Omental fat pad (tissue), 4 donors: ENCODE results near the gene MUC20. TPM values are rescaled to one million over a fixed set of nuclear protein-coding genes. Genes with fewer than 3 reads are reported as not detected.
"Not testable (repeated sequence)": the region's sequence is repeated elsewhere in the genome, so short reads cannot be mapped to it uniquely, and the experiment has no call there.

ENCODE experiments used
- ATAC-seq: fragments of 150-250 bp; one replicate; pipeline ENCODE4 v1.9.1; 2016; ENCODE audit warnings: mild to moderate bottlenecking, moderate library complexity; ENCODE audit not compliant: low FRiP score
- DNase-seq: peaks from one replicate; pipeline ENCODE4 v3.0.0-alpha.2; 2019; ENCODE audit warnings: low spot score
- CTCF ChIP-seq, 3 donors: fragments of 450-650 bp; IDR thresholded peaks; one replicate each; pipeline ENCODE4 v1.5.1; 2016 to 2017; ENCODE audit warnings: antibody characterized with exemption in 3 of 3, mild to moderate bottlenecking in 3 of 3, moderate library complexity in 2 of 3
- total RNA-seq, 4 donors: library from RNA; depleted of rRNA; stranded (reverse); fragments of >200 nt; gene quantifications; one replicate each; pipeline ENCODE4 v1.1.0, GENCODE V29; 2016

MUC20 gene
- total RNA-seq, 4 donors from 2014 or later = 1.3 to 8.7 (median 6.2) TPM

- ATAC-seq = no peak
- DNase-seq = no peak
- no peak for TF ChIP-seq CTCF (IDR thresholded peaks at IDR 0.05)
Measured at GRCh38 chr3:195709676-195710085, 11.1 kb upstream of the MUC20 start.

DNA sequence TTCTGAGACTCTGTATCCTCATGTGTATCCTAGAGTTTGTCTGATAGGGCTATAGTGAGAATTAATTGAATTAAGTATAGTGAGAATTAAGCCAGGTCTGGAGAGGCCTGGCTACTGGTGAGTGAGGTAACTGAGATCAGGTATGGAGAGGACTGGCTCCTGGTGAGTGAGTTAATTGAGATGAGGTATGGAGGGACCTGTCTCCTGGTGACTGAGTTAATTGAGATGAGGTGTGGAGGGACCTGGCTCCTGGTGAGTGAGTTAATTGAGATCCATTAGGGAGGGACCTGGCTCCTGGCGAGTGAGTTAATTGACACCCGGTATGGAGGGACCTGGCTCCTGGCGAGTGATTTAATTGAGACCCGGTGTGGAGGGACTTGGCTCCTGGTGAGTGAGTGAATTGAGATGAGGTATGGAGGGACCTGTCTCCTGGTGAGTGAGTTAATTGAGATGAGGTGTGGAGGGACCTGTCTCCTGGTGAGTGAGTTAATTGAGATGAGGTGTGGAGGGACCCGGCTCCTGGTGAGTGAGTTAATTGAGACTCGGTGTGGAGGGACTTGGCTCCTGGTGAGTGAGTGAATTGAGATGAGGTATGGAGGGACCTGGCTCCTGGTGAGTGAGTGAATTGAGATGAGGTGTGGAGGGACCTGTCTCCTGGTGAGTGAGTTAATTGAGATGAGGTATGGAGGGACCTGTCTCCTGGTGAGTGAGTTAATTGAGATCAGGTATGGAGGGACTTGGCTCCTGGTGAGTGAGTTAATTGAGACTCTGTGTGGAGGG lies 10.5 kb upstream of the MUC20 start:
- ATAC-seq, DNase-seq: not testable (repeated sequence)

- ATAC-seq, DNase-seq: not testable (repeated sequence)
Measured at GRCh38 chr3:195711091-195711812, 9.5 kb upstream of the MUC20 start.

DNA sequence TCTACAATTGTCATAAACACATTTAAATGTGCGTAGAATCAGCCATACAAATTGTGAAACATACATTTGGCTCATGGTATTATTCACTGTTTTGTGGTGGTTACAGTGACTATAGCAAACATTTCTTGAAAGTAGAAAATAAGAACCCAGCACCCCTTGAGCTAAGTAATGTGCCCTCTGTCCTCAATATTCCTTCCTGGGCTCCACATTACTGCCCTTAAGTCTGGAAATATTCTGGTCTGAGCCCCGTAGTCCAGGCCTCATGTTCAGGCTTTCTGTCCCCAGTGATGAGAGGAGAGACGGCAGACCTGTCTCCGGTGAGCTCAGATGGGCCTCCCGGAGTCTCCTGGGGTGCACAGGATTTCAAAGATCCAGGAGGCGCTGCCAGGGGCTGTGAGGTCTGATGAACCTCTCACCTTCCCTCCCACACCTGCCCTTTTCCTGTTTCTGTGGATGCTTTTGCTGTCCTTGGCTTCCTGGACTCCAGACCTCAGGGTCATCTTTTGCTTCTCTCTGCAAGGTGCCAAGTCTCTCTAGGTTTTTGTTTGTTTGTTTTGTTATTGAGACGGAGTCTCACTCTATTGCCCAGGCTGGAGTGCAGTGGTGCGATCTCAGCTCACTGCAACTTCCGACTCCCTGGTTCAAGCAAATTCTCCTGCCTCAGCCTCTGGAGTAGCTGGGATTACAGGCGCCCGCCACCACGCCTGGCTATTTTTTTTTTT lies 8.8 kb upstream of the MUC20 start:
- ATAC-seq (no peak), DNase-seq (no peak)
- TF ChIP-seq CTCF (IDR thresholded peaks at IDR 0.05) = no peak

DNA sequence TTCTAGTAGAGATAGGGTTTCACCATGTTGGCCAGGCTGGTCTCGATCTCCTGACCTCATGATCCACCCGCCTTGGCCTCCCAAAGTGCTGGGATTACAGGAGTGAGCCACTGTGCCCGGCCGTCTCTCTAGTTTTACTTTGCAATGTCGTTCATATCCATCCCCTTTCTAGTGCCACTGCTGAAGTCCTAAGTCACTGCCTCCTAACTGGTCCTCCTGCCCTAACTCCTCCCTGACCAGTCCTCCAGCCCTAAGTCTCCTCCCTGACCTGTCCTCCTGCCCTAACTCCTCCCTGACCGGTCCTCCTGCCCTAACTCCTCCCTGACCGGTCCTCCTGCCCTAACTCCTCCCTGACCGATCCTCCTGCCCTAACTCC lies 8.3 kb upstream of the MUC20 start:
- not testable (repeated sequence) for DNase-seq, ATAC-seq

- not testable (repeated sequence) for ATAC-seq, DNase-seq
Measured at GRCh38 chr3:195713150-195713549, 7.6 kb upstream of the MUC20 start.

DNA sequence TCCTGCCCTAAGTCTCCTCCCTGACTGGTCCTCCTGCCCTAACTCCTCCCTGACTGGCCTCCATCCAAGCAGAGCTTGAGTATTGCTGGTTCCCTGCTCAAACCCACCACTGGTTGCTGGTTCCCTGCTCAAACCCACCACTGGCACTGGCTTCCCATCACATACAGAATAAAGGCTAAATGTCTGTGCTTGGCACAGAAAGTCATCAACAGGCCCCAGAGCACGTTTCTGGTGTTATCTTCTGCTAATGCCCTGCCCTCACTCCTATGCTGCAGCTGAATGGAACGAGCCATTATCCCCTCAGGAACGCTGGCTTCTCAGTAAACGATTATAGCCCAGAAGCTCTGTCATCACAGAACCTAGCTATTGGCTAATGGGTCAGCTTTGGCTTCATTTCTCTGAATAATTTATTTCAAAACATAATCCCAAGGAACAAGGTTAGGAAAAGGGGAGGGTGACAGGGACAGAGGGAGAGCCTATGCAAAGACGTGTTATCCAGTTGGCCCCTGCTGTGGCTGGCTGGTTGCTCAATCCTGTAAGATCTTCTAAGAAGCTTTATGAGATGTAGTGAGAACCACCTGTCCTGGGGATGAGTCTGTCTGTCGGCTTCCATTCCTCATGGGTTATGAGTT lies 6.3 kb upstream of the MUC20 start:
- ATAC-seq = peak; percentile 33
- TF ChIP-seq CTCF (IDR thresholded peaks at IDR 0.05) = no peak
- DNase-seq = no peak

DNA sequence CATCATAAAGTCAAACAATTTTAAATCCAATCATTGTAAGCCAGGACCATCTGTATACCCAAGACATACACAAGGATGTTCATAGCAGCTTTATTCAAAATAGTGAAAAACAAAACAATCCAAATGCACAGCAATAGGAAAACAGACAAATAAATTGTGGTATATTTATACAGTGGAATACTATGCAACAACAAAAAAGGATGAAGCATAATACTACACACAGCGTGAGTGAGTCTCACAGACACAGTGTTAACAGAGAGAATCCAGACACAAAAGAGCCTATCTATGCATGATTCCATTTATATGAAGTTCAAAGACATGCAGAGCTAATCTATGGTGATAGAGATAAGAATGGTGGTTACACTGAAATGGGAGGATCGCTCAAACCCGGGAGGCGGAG lies 5.6 kb upstream of the MUC20 start:
- no peak for DNase-seq
- ATAC-seq = no peak
- no peak for TF ChIP-seq CTCF (IDR thresholded peaks at IDR 0.05)
